Spleen (tissue), 11 donors: ENCODE data around the gene EHBP1. TPM values are rescaled to one million over a fixed set of nuclear protein-coding genes. Genes with fewer than 3 reads are reported as not detected.

Source experiments
- DNase-seq: peaks from one replicate; pipeline ENCODE4 v3.0.0-alpha.2; 2020
- H3K27ac ChIP-seq, 8 donors: fragments of 200-600 bp; sonication (generic) in 7 of 8; 1 replicate in 4 of 8; 2 replicates in 4 of 8; pipeline versions ENCODE4 v1.5.0 to v1.8.0; 2016 to 2021; ENCODE audit warnings: inconsistent platforms in 4 of 8, mild to moderate bottlenecking in 4 of 8, moderate library complexity in 1 of 8
- H3K27me3 ChIP-seq, 7 donors: fragments of 200-600 bp; sonication (generic) in 6 of 7; replicated peaks in 1 of 7; 1 replicate in 4 of 7; 2 replicates in 3 of 7; pipeline versions ENCODE4 v1.5.0 to v1.8.0; 2016 to 2021; ENCODE audit warnings: inconsistent platforms in 3 of 7, mild to moderate bottlenecking in 1 of 7
- H3K36me3 ChIP-seq, 6 donors: fragments of 200-600 bp; sonication (generic) in 5 of 6; 1 replicate in 4 of 6; 2 replicates in 2 of 6; pipeline versions ENCODE4 v1.5.0 to v1.8.0; 2016 to 2021; ENCODE audit warnings: inconsistent platforms in 2 of 6
- H3K4me1 ChIP-seq, 6 donors: fragments of 200-600 bp; sonication (generic) in 5 of 6; 1 replicate in 3 of 6; 2 replicates in 3 of 6; pipeline versions ENCODE4 v1.5.0 to v1.8.0; 2016 to 2021; ENCODE audit warnings: inconsistent platforms in 3 of 6
- H3K4me3 ChIP-seq, 8 donors: fragments of 200-600 bp; sonication (generic) in 7 of 8; 1 replicate in 4 of 8; 2 replicates in 4 of 8; pipeline versions ENCODE4 v1.5.0 to v1.8.0; 2016 to 2021; ENCODE audit warnings: inconsistent platforms in 4 of 8, mild to moderate bottlenecking in 4 of 8, moderate library complexity in 2 of 8
- H3K9me3 ChIP-seq, 8 donors: fragments of 200-600 bp; sonication (generic) in 7 of 8; 1 replicate in 4 of 8; 2 replicates in 4 of 8; pipeline versions ENCODE4 v1.5.0 to v1.8.0; 2016 to 2021; ENCODE audit warnings: inconsistent platforms in 4 of 8
- POLR2A ChIP-seq, 3 donors: fragments of 450-650 bp; IDR thresholded peaks; one replicate each; pipeline ENCODE4 v1.5.1; 2017; ENCODE audit warnings: antibody characterized with exemption in 3 of 3, mild to moderate bottlenecking in 1 of 3
- POLR2AphosphoS5 ChIP-seq, 3 donors: sonication (generic); formaldehyde crosslinking; IDR thresholded peaks; one replicate each; pipeline ENCODE4 v1.5.1; 2017; ENCODE audit warnings: antibody characterized with exemption in 3 of 3
- WGBS, 5 donors: extraction: QIAGEN DNeasy Blood & Tissue Kit in 3 of 5; methylation state at CpG; one replicate each; pipeline versions ENCODE4 v1.1.5 to v1.1.7; 2013 to 2018; 5-methylcytosine and 5-hydroxymethylcytosine counted together
- intact Hi-C: fragments of 100-400 bp; cut with DNase I; formaldehyde crosslinking; loops from one replicate; pipeline ENCODE4 v1.15.0; 2023; ENCODE audit warnings: low total_unique reads
- polyA plus RNA-seq, 3 donors: library from polyadenylated mRNA; stranded (reverse); fragments of 200-250 nt; gene quantifications; one replicate each; pipeline ENCODE4 v1.2.1, GENCODE V29; 2013
- total RNA-seq, 7 donors: library from RNA; depleted of rRNA in 3 of 7; stranded (reverse); fragments of >200 nt in 3 of 7; fragmentation: NEBNext Ultra II Directional in 4 of 7; extraction: Animal tissue kit (Norgen Biotek cat#: 25700) in 4 of 7; gene quantifications; one replicate each; pipeline versions ENCODE4 v1.1.0 to v1.2.1, GENCODE V29; 2016 to 2021
- TF ChIP-seq, protein P1 (sequence below), 11 experiments: fragments of 200-600 bp in 7 of 11; fragments of 450-650 bp in 4 of 11; sonication (generic) in 4 of 11; IDR thresholded peaks in 8 of 11; conservative IDR thresholded peaks in 3 of 11; 1 replicate in 7 of 11; 2 replicates in 4 of 11; pipeline versions ENCODE4 v1.4.0 to v1.8.0; 2016 to 2021; ENCODE audit warnings: antibody characterized with exemption in 11 of 11, inconsistent platforms in 4 of 11, mild to moderate bottlenecking in 1 of 11
- donor health status: healthy with polysubstance abuse.
- donor health status: DM: no; HTN: no; CAD: no; lungs with moderate emphysema.
- donor health status: DM: no; HTN: no; CAD: no.
- donor health status: Bipolar disorder and iron deficiency.
- donor health status: healthy.
- donor health status: DM: no; HTN: no; CAD: no.
- donor health status: DM: yes; HTN: yes; CAD: no.

The EHBP1 gene
- total and polyA plus RNA-seq, 10 donors, result 5.0 to 44.2 (median 31.7) TPM

DNA sequence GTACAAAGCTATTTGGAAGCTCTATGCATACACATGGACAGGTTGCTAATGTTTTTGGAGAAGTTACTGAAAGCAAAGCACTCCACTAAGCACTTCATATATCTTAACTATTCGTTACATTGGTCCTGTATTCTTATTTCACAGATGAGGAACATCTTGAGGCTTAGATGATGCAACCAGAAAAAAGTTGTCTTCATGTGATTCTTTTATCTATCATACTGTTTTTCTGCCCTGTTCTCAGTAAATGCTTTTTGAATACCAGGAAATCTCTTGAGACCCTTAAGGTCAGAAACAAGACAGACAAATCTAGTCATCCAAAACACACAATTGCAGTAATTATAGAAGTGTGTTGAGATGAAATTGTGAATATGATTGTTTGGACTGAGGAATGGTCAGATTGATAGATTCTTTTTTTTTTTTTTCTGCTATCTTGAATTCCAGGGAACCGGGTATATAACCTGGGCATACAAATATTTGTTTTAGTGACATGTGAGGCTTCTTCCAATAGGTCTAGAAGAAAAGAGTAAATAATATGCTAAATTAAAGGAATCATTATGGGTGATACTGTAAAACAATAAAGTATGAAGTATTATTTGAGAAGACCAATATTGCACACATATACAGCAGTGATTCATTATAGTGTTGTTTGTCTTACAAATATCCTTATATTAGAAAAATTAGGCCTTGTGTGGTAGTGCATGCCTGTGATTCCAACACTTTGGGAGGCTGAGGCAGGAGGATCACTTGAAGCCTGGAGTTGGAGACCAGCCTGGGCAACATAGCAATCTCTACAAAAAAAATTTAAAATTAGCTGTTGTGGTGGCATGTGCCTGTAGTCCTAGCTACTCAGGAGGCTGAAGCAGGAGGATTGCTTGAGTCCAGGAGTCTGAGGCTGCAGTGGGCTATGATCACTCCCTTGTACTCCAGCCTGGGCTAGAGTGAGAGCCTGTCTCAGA lies 33.7 kb downstream of the EHBP1 start:
- no peaks in the 10 kb centered on the region for H3K36me3 ChIP-seq
- no peak overlapping the region for H3K4me3 ChIP-seq
- TF ChIP-seq POLR2AphosphoS5 (IDR thresholded peaks at IDR 0.05), result no peak
- TF ChIP-seq, protein P1, sequence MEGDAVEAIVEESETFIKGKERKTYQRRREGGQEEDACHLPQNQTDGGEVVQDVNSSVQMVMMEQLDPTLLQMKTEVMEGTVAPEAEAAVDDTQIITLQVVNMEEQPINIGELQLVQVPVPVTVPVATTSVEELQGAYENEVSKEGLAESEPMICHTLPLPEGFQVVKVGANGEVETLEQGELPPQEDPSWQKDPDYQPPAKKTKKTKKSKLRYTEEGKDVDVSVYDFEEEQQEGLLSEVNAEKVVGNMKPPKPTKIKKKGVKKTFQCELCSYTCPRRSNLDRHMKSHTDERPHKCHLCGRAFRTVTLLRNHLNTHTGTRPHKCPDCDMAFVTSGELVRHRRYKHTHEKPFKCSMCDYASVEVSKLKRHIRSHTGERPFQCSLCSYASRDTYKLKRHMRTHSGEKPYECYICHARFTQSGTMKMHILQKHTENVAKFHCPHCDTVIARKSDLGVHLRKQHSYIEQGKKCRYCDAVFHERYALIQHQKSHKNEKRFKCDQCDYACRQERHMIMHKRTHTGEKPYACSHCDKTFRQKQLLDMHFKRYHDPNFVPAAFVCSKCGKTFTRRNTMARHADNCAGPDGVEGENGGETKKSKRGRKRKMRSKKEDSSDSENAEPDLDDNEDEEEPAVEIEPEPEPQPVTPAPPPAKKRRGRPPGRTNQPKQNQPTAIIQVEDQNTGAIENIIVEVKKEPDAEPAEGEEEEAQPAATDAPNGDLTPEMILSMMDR (IDR thresholded peaks at IDR 0.05 in 8 of 11, conservative IDR thresholded peaks at IDR 0.05 in 3 of 11), result no peak
- no peak for TF ChIP-seq POLR2A (IDR thresholded peaks at IDR 0.05)
- WGBS, 5 donors, result 71 to 83% (median 80%) methylated on average over 2 of the region's 2 CpGs
- H3K4me1 ChIP-seq, result peaks cover 0 to 7% (median 1%) of the 10 kb centered on the region in 6 donors
- no peaks in the 10 kb centered on the region for H3K27me3 ChIP-seq
- intact Hi-C loops, result no loop called here
- no peak for DNase-seq
- H3K9me3 ChIP-seq, result no peaks in the 10 kb centered on the region
- no peak overlapping the region for H3K27ac ChIP-seq

DNA sequence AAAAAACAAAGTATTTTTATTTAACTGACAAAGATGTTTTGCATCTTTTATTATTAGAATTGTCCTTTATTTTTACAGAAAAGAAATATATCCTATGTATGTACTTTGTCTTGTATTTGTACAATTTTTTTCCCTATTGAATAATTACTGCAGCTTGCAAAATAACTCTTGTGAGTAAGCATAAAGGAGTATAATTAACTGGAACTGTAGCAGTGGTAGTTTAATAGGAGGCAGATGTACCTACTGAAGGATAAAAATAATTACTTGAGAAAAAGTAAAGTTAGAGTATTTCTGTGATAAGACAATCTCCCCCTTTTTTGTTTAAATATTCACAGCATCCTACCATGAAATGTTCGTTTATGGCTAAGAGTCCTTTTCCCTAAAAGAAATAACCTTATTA lies 34.7 kb downstream of the EHBP1 start:
- DNase-seq, result no peak
- no peaks in the 10 kb centered on the region for H3K27me3 ChIP-seq
- intact Hi-C loops, result no loop called here
- peaks cover 0 to 7% (median 1%) of the 10 kb centered on the region in 6 donors for H3K4me1 ChIP-seq
- 43 to 60% (median 55%) methylated on average over 1 of the region's 1 CpG for WGBS, 5 donors
- H3K36me3 ChIP-seq, result no peaks in the 10 kb centered on the region
- no peak overlapping the region for H3K27ac ChIP-seq
- TF ChIP-seq POLR2A (IDR thresholded peaks at IDR 0.05) (no peak), POLR2AphosphoS5 (IDR thresholded peaks at IDR 0.05) (no peak)
- TF ChIP-seq, protein P1 (IDR thresholded peaks at IDR 0.05 in 8 of 11, conservative IDR thresholded peaks at IDR 0.05 in 3 of 11), result no peak
- H3K4me3 ChIP-seq, result no peak overlapping the region
- H3K9me3 ChIP-seq, result no peaks in the 10 kb centered on the region

DNA sequence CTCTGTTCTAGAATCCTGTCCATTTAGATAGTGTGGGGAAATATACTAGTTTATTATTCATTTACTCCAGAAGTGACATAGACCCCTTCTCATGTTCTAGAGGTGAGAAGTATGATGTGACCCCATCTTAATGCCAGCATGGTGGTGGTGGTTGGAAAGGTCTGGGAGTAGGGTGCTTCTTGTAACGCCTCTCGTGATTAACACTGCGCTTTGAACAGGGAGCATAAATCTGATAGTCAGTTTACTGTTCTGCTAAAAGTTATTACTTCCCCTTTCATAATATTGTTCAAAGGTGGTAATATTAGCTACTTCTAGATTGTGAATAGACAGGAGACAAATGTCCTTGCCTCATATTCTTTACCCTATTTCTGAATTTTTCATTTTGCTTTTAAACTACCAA lies 35.6 kb downstream of the EHBP1 start:
- Histone ChIP-seq H3K36me3 (no peaks in the 10 kb centered on the region), H3K9me3 (no peaks in the 10 kb centered on the region), H3K4me3 (no peak overlapping the region), H3K27ac (no peak overlapping the region), H3K27me3 (no peaks in the 10 kb centered on the region), H3K4me1 (peaks cover 0 to 7% (median 1%) of the 10 kb centered on the region in 6 donors)
- WGBS, 5 donors, result 89 to 96% (median 91%) methylated on average over 3 of the region's 3 CpGs
- intact Hi-C loops, result no loop called here
- no peak for DNase-seq
- TF ChIP-seq POLR2AphosphoS5 (IDR thresholded peaks at IDR 0.05) (no peak), POLR2A (IDR thresholded peaks at IDR 0.05) (no peak)
- TF ChIP-seq, protein P1 (IDR thresholded peaks at IDR 0.05 in 8 of 11, conservative IDR thresholded peaks at IDR 0.05 in 3 of 11), result no peak

DNA sequence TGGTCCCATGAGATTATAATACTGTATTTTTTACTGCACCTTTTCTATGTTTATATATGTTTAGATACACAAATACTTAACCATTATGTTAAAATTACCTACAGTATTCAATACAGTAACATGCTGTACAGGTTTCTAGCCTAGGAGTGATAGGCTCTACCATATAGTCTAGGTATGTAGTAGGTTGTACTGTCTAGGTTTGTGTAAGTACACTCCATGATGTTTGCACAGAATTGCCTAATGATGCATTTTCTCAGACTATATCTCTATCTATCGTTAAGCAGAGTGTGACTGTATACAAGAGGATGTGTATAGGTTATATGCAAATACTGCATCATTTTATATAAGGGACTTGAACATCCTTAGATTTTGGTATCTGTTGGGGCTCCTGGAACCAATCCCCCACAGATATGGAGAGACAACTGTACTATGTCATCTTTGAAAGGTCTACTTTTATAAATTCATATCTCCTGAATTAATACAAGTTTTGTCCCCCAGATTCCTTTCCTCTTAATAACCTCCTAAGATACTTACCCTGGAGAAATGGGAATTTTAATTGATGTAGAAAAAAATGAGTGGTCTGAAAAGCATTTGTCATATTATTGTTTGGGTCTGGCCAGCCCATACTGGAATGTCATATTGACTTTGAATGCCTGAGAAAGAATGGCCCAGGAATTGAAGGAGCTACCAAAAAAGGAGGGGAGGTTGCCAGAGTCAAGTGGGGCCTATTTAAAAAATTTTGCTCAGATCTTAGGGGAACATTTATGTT lies 36.6 kb downstream of the EHBP1 start:
- no peak overlapping the region for H3K27ac ChIP-seq
- intact Hi-C loops, result no loop called here

More for the DNA sequence above, 36.6 kb downstream of the EHBP1 start:
- TF ChIP-seq POLR2A (IDR thresholded peaks at IDR 0.05) (no peak), POLR2AphosphoS5 (IDR thresholded peaks at IDR 0.05) (no peak)
- TF ChIP-seq, protein P1 (IDR thresholded peaks at IDR 0.05 in 8 of 11, conservative IDR thresholded peaks at IDR 0.05 in 3 of 11), result no peak
- DNase-seq, result no peak
- Histone ChIP-seq H3K27me3 (no peaks in the 10 kb centered on the region), H3K36me3 (no peaks in the 10 kb centered on the region), H3K4me3 (no peak overlapping the region), H3K9me3 (no peaks in the 10 kb centered on the region), H3K4me1 (peaks cover 0 to 7% (median 1%) of the 10 kb centered on the region in 6 donors)
- WGBS, 5 donors, result 76 to 92% (median 84%) methylated on average over 1 of the region's 1 CpG
